Stimulated activated CD4-positive, alpha-beta T cell treated with anti-CD3 and anti-CD28 coated beads, Interleukin-1b, Interleukin-23, amount 100 ng/mL, for 48 hours (primary cell): ENCODE results near the gene DNAJC18.

Experiments
- DNase-seq: peaks from one replicate; pipeline ENCODE4 v3.0.0-alpha.2; 2020

DNAJC18 gene

DNA sequence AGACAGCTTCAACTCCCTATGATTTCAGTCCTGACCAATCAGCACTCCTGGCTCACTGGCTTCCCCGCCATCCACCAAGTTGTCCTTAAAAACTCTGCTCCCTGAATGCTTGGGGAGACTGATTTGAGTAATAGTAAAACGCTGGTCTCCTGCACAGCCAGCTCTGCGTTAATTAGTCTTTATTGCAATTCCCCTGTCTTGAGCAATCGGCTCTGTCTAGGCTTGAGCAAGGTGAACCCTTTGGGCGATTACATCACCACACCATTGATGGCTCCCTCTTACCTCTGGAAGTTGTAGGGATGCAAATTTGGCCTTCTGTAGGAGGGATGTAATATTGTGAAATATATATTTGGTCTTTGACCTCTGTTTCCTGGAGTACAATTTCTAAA, 53.3 kb downstream of the DNAJC18 start:
- DNase-seq = no peak

- no peak for DNase-seq
Observed at GRCh38 chr5:139385061-139386049, 54.0 kb downstream of the DNAJC18 start.

DNA sequence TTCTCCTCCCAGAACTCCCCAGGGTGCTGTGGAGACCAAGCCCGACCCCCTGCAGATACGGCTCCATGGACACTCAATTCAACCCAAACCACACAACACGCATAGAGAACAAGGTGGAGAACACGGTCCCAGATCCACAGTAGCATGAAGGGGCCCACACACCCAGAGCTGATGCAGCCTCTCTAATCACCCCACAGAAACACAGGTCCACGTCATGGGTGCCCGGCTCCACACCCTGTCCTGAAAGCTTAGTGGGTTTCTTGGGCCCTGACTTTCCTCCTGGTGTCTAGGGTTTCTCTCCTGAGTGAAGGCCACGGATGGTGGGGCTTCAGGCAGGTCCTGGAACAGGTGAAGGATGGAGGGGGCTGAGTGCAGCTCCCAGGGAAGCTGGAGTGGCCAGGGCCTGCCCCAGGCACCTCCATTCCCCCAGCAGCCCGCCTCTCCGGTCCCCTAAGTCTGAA, 54.7 kb downstream of the DNAJC18 start:
- no peak for DNase-seq

DNA sequence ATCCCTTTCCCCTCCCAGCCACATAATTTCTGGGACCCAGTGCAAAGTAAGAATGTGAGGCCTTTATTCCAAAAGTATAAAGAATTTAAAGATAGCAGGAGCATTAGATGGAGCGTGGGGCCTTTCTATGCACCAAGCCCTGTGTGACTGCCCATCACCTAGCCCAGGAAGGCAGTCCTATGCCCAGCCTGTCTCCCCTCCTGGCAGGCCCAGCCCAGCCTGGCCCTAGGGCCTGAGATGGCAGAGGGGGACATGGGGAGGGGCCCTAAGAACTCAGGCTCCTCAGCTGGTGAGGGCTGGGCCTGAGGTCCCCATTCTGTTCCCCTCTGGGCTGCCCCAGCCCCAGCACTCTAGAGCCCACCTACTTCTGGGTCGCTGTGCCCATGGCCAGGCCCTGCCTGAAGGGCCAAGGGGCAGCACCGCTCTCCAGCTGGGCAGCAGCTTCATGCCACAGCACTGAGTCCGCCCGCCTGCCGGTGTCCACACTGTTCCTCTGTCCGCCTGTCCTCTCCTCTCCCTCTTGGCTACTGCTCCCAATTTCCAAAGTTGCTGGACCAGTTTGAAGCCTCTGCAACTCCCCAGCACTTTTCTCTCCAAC, 55.2 kb downstream of the DNAJC18 start:
- no peak for DNase-seq

GRCh38 chr5:139383275-139383992, 55.9 kb downstream of the DNAJC18 start, which contains the start of gene SLC23A1:
SLC23A1 (minus strand) TSS chr5:139383297; CDS start chr5:139383253, 44 bp downstream.
- no peak for DNase-seq

DNA sequence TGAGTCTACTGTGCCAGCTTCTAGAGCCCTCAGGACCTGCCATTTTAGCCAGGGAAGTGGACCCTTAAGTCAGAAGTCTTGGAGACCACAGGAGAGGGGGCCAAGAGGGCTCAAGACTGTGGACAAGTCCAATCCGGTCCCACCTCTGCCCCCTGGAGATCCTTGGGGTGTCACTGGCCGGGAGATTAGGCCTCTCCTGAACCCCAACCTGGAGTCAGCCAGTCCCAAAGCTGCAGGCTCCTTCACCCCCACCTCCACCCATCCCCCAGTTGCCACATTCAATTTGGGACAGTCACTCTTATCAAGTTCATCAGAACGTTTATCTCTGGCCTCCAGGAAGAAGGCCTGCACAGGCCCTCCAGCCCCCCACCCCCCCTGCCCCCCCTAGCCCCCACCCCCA, 56.5 kb downstream of the DNAJC18 start:
- DNase-seq = no peak

- no peak for DNase-seq
Observed at GRCh38 chr5:139381837-139382761, 57.2 kb downstream of the DNAJC18 start.

DNA sequence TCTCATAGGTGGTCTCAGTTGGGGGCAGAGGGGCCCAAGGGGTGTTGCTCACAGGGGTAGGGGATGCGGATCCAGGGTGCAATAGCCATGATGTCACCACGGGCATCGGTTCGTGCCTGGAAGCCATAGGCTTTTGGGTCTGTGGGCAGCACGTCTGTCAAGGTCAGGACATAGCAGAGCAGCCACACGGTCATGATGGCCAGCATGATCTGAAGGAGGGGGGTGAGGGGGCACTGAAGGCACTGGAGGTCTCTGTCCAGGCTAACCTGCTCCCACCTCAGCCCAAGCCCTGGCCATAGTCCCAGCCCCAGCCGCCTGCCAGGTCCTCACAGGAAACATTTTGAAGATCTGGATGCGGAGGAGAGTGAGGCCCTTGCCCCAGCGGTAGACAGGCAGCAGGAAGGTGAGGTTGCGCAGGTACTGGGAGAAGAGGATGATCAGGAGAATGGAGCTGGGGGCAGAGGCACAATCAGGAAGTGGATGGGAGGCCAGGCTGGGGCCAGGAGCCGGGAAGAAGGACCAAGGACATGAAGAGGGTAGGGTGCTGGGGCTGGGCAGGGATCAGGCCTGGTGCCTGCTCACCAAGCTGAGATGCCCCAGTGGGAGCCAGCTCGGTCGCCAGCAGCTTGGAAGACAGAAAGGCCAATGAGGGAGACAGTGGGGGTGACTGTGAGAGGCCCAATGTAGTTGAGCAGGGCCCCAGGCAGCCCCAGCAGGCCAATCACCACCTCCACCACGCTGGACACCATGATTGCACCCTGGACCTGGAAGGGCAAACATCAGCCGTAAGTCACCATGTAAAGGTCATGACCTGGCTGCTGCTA, 59.5 kb downstream of the DNAJC18 start:
- no peak for DNase-seq

DNA sequence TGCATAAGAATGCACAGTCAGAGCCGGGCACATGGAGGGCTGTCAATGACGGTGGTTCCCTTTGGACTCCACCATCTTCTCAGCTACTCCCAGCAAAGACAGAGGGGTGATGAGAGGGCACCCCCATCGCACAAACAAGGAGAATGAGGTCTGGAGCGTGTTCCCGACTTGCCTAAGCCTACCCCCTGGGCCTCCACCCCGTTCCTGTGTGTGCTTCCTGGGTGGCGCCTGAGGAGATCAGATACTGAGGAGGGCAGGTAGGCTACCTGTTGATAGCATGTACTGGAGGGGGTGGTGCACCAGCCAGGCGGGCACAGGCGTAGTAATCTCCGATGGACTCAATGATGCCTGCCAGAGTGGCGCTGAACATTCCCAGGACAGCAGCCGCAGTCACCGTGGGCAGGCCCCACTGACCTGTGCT, 60.4 kb downstream of the DNAJC18 start:
- DNase-seq = no peak

DNA sequence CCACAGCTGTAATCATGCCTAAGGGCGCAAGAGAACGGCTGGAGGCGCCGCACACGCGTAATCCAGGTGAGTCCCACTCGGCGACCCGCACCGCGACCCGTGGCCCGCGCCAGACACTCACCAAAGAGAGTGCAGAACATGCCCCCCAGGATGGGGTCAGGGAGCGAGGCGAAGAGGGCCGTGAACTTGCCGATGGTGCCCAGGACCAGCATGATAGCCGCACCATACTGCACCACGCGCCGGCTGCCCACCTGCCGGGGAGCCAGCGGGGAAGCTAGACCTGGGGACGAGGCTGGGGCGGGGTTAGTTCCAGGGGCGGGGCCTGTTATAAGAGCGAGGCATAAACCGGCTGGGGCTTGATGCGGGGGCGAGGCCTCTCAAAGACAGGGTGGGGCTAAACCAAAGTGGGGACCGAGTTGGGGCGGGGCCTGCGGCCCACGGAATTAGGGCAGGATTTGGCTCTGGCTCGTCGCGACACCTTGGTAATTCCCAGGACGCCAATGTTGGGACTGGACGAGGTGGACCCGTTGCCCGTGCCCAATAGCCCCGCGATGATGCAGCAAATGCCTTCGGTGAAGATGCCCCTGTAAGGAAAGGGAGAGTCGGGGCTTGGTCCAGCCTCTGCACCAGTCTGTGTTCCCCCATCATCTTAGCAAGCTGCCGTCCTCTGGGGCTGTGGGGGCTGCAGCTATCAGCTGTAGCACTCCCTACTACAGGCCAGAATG, 61.1 kb downstream of the DNAJC18 start:
- no peak for DNase-seq

DNA sequence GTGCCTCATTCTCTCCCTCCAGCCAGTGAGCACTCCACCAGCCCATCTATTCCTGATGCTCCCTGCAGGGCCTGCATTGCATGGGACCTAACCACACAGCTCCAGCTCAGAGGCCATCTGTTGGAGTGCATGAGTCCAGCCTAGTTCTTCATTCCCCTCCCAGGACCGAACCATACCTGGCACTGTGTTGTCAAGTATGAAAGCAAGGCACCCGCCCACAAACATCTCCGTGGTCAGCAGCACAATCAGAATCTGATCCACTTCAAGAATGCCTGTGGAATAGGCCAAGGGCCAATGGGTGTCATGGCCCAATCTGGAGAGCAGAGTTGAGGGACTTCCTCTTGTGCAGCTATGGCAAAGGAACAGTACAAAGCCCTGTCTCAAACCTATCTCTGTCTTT, 62.1 kb downstream of the DNAJC18 start:
- no peak for DNase-seq

- DNase-seq = no peak
Observed at GRCh38 chr5:139376364-139376763, 63.0 kb downstream of the DNAJC18 start.

- no peak for DNase-seq
Observed at GRCh38 chr5:139374909-139375308, 64.4 kb downstream of the DNAJC18 start.

DNA sequence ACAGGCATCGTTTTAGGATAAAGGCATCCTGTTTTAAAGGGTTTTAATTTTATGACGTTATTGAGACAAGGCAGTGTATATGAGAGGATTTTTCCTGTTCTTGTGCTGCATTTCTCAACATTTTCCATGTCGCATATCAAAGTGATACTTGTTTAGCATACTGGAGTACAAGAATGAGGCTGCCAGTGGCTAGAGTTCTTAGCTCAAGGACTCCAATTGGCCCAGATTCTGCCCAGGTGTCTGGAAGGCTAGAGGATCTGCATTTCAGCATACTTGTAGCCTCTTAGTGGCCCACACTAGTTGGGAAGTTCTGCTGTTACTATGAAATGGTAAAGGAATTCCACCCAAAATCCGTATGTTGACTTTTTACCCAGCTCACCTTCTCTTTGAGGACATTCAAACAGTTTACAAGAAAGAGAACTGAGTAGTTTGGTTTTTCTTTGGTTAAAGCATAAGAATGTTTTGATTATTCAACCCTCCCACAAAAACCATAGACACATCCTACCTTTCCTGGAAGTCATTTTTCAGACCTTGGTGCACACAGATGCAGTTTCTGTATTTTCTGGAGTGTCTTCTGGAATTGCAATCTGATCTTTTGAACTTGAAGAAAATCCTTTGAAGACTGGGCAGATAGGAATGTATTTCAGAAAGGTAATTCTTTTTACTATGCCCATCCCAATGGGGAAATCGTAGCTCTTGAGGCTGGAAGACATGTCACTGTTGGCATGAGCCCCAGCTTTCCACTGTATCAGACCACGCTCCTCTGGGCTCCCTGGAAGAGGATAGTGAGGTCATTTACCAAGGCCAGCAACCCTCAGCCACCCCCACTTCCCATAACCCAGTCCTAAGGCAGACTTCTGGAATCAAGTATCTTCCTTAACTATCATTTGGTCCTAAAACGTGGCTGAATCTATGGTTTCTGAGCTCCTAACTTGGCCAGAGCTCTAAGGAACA, 67.6 kb downstream of the DNAJC18 start:
- DNase-seq = no peak

GRCh38 chr5:139369181-139369580, 70.1 kb downstream of the DNAJC18 start:
- no peak for DNase-seq

DNA sequence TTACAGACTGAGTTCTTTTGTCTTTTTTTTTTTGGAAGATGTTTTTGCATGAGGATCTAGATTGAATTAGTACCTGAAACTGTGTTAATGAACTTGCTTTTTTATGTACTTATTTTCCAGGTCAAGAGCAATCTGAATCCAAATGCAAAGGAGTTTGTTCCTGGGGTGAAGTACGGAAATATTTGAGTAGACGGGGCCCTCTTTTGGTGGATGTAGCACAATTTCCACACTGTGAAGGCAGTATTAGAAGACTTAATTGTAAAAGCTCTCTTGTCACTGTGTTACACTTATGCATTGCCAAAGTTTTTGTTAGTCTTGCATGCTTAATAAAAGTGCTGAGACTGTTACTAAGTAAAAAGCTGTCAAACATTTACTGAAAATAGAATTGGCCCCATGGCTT, 70.7 kb downstream of the DNAJC18 start:
- DNase-seq = no peak

GRCh38 chr5:139364466-139364865, 74.9 kb downstream of the DNAJC18 start:
- DNase-seq = no peak

DNA sequence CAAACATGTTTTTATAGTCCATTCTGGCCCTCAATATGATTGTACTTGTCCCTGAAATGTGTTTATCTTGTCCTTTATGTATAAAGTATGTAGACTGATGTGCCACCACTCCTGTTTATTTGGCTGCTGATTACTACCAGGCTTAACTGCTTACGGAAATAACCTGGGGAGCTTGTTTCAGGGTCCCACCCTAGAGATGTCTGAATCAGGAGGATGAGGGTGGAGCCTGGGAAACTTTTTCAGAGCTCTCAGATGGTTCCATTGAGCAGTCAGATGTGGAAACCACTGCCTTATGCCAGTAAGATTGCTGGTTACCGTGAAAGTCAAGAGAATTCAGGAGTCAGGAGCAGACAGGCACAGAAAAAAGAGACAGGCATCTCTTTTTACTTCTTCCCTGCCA, 75.4 kb downstream of the DNAJC18 start:
- no peak for DNase-seq

GRCh38 chr5:139361835-139362429, 77.4 kb downstream of the DNAJC18 start:
- DNase-seq = no peak
